ENCODE data around the gene MACROH2A1.
"Not testable (repeated sequence)": the region's sequence is repeated elsewhere in the genome, so short reads cannot be mapped to it uniquely, and the experiment has no call there.

DNA sequence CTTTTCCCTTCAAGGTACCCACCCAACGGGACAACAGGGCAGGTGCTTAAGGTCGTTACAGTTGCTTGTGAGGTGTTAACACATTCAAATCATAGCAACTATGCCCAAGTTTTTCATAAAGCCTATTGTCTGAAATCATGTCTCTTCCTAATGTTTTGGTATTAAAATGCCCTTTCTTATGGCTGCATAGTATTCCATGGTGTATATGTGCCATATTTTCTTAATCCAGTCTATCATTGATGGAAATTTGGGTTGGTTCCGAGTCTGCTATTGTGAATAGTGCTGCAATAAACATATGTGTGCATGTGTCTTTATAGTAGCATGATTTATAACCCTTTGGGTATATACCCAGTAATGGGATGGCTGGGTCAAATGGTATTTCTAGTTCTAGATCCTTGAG lies 35.7 kb downstream of the MACROH2A1 start:
- TF ChIP-seq, protein P1, sequence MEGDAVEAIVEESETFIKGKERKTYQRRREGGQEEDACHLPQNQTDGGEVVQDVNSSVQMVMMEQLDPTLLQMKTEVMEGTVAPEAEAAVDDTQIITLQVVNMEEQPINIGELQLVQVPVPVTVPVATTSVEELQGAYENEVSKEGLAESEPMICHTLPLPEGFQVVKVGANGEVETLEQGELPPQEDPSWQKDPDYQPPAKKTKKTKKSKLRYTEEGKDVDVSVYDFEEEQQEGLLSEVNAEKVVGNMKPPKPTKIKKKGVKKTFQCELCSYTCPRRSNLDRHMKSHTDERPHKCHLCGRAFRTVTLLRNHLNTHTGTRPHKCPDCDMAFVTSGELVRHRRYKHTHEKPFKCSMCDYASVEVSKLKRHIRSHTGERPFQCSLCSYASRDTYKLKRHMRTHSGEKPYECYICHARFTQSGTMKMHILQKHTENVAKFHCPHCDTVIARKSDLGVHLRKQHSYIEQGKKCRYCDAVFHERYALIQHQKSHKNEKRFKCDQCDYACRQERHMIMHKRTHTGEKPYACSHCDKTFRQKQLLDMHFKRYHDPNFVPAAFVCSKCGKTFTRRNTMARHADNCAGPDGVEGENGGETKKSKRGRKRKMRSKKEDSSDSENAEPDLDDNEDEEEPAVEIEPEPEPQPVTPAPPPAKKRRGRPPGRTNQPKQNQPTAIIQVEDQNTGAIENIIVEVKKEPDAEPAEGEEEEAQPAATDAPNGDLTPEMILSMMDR (IDR thresholded peaks at IDR 0.05; ENCODE audit: insufficient read depth, low read length, poor library complexity, severe bottlenecking) = not testable (repeated sequence)
- TF ChIP-seq EZH2phosphoT487 (conservative IDR thresholded peaks at IDR 0.05; ENCODE audit: low read length) = not testable (repeated sequence)
